ENCODE results near the gene ADCY5. TPM values are rescaled to one million over a fixed set of nuclear protein-coding genes. Genes with fewer than 3 reads are reported as not detected.

Gene ADCY5
- total and polyA plus RNA-seq, 7 experiments from 2014 or later, result 0.07 TPM; not detected in 6

GRCh38 chr3:123423806-123424205 lies 25.1 kb downstream of the ADCY5 start:
- H3K9me3 ChIP-seq (ENCODE audit: control insufficient read depth in 2 of 3, low read length in 3 of 3), result no peaks in the 10 kb centered on the region
- DNase-seq, result no peak
- Mint-ChIP-seq H3K9me3 (peaks cover 0 to 2% (median 0%) of the 10 kb centered on the region in 11 donors), H3K36me3 (no peaks in the 10 kb centered on the region), H3K27ac (no peak overlapping the region), H3K4me1 (peaks cover 0 to 2% (median 0%) of the 10 kb centered on the region in 7 donors), H3K4me3 (no peak overlapping the region), H3K27me3 (peaks cover 0 to 18% (median 7%) of the 10 kb centered on the region in 5 donors)
- intact Hi-C loops (cut with micrococcal nuclease), result no loop called here
- ChIA-PET CTCF (no interaction called here), POLR2A (no interaction called here)
- no peak overlapping the region for H3K4me3 ChIP-seq (ENCODE audit: low read length)
- no peaks in the 10 kb centered on the region for H3K4me1 ChIP-seq (ENCODE audit: control insufficient read depth in 2 of 2, insufficient read depth in 2 of 2, low read length in 2 of 2)
- H3K27me3 ChIP-seq (ENCODE audit: control insufficient read depth in 2 of 2, insufficient read depth in 2 of 2, low read length in 2 of 2), result no peaks in the 10 kb centered on the region
- H3K36me3 ChIP-seq (ENCODE audit: control insufficient read depth in 2 of 3, insufficient read depth in 3 of 3, low read length in 3 of 3), result no peaks in the 10 kb centered on the region
- no peak for ATAC-seq
- H3K27ac ChIP-seq (ENCODE audit: low read depth, low read length), result no peak overlapping the region

- no peak overlapping the region for H3K27ac Mint-ChIP-seq
- H3K36me3 ChIP-seq (ENCODE audit: control insufficient read depth in 2 of 3, insufficient read depth in 3 of 3, low read length in 3 of 3), result no peaks in the 10 kb centered on the region
- no peak for ATAC-seq
- ChIA-PET CTCF (no interaction called here), POLR2A (no interaction called here)
- peaks cover 0 to 13% (median 7%) of the 10 kb centered on the region in 5 donors for H3K27me3 Mint-ChIP-seq
- no peaks in the 10 kb centered on the region for H3K9me3 ChIP-seq (ENCODE audit: control insufficient read depth in 2 of 3, low read length in 3 of 3)
- DNase-seq, result no peak
- H3K4me3 Mint-ChIP-seq, result no peak overlapping the region
- H3K4me3 ChIP-seq (ENCODE audit: low read length), result no peak overlapping the region
- H3K4me1 ChIP-seq (ENCODE audit: control insufficient read depth in 2 of 2, insufficient read depth in 2 of 2, low read length in 2 of 2), result no peaks in the 10 kb centered on the region
- H3K4me1 Mint-ChIP-seq, result peaks cover 0 to 2% (median 0%) of the 10 kb centered on the region in 7 donors
- no peaks in the 10 kb centered on the region for H3K27me3 ChIP-seq (ENCODE audit: control insufficient read depth in 2 of 2, insufficient read depth in 2 of 2, low read length in 2 of 2)
- no peak overlapping the region for H3K27ac ChIP-seq (ENCODE audit: low read depth, low read length)
- H3K9me3 Mint-ChIP-seq, result peaks cover 0 to 2% (median 0%) of the 10 kb centered on the region in 11 donors
- intact Hi-C loops (cut with micrococcal nuclease), result no loop called here
- no peaks in the 10 kb centered on the region for H3K36me3 Mint-ChIP-seq
Measured at GRCh38 chr3:123423031-123423430, 25.9 kb downstream of the ADCY5 start.

GRCh38 chr3:123422457-123422856 lies 26.4 kb downstream of the ADCY5 start:
- H3K36me3 Mint-ChIP-seq, result no peaks in the 10 kb centered on the region
- no peaks in the 10 kb centered on the region for H3K4me1 ChIP-seq (ENCODE audit: control insufficient read depth in 2 of 2, insufficient read depth in 2 of 2, low read length in 2 of 2)
- no peak overlapping the region for H3K4me3 Mint-ChIP-seq
- no peak overlapping the region for H3K27ac ChIP-seq (ENCODE audit: low read depth, low read length)
- ATAC-seq (no peak), DNase-seq (no peak)
- POLR2A ChIA-PET, result no interaction called here
- no peaks in the 10 kb centered on the region for H3K27me3 ChIP-seq (ENCODE audit: control insufficient read depth in 2 of 2, insufficient read depth in 2 of 2, low read length in 2 of 2)
- no peak overlapping the region for H3K4me3 ChIP-seq (ENCODE audit: low read length)
- H3K9me3 ChIP-seq (ENCODE audit: control insufficient read depth in 2 of 3, low read length in 3 of 3), result no peaks in the 10 kb centered on the region
- no peaks in the 10 kb centered on the region for H3K9me3 Mint-ChIP-seq
- H3K36me3 ChIP-seq (ENCODE audit: control insufficient read depth in 2 of 3, insufficient read depth in 3 of 3, low read length in 3 of 3), result no peaks in the 10 kb centered on the region
- H3K27ac Mint-ChIP-seq, result no peak overlapping the region
- peaks cover 0 to 9% (median 7%) of the 10 kb centered on the region in 5 donors for H3K27me3 Mint-ChIP-seq
- H3K4me1 Mint-ChIP-seq, result peaks cover 0 to 2% (median 0%) of the 10 kb centered on the region in 7 donors
- intact Hi-C loops (cut with micrococcal nuclease), result no loop called here
- CTCF ChIA-PET, result no interaction called here

- H3K4me3 Mint-ChIP-seq, result no peak overlapping the region
- no peaks in the 10 kb centered on the region for H3K9me3 Mint-ChIP-seq
- intact Hi-C loops (cut with micrococcal nuclease), result no loop called here
- peaks cover 0 to 7% (median 3%) of the 10 kb centered on the region in 5 donors for H3K27me3 Mint-ChIP-seq
- ChIA-PET CTCF (no interaction called here), POLR2A (no interaction called here)
- H3K27ac Mint-ChIP-seq, result no peak overlapping the region
- ATAC-seq (no peak), DNase-seq (no peak)
- Histone ChIP-seq H3K4me1 (ENCODE audit: control insufficient read depth in 2 of 2, insufficient read depth in 2 of 2, low read length in 2 of 2) (no peaks in the 10 kb centered on the region), H3K36me3 (ENCODE audit: control insufficient read depth in 2 of 3, insufficient read depth in 3 of 3, low read length in 3 of 3) (no peaks in the 10 kb centered on the region), H3K27me3 (ENCODE audit: control insufficient read depth in 2 of 2, insufficient read depth in 2 of 2, low read length in 2 of 2) (no peaks in the 10 kb centered on the region), H3K27ac (ENCODE audit: low read depth, low read length) (no peak overlapping the region), H3K9me3 (ENCODE audit: control insufficient read depth in 2 of 3, low read length in 3 of 3) (no peaks in the 10 kb centered on the region), H3K4me3 (ENCODE audit: low read length) (no peak overlapping the region)
- H3K4me1 Mint-ChIP-seq, result peaks cover 0 to 2% (median 0%) of the 10 kb centered on the region in 7 donors
- H3K36me3 Mint-ChIP-seq, result no peaks in the 10 kb centered on the region
Measured at GRCh38 chr3:123421353-123422174, 27.3 kb downstream of the ADCY5 start.

- intact Hi-C loops (cut with micrococcal nuclease), result no loop called here
- POLR2A ChIA-PET, result no interaction called here
- Histone ChIP-seq H3K4me3 (ENCODE audit: low read length) (no peak overlapping the region), H3K27ac (ENCODE audit: low read depth, low read length) (no peak overlapping the region), H3K36me3 (ENCODE audit: control insufficient read depth in 2 of 3, insufficient read depth in 3 of 3, low read length in 3 of 3) (no peaks in the 10 kb centered on the region), H3K9me3 (ENCODE audit: control insufficient read depth in 2 of 3, low read length in 3 of 3) (no peaks in the 10 kb centered on the region), H3K4me1 (ENCODE audit: control insufficient read depth in 2 of 2, insufficient read depth in 2 of 2, low read length in 2 of 2) (no peaks in the 10 kb centered on the region), H3K27me3 (ENCODE audit: control insufficient read depth in 2 of 2, insufficient read depth in 2 of 2, low read length in 2 of 2) (no peaks in the 10 kb centered on the region)
- Mint-ChIP-seq H3K27me3 (peaks cover 0 to 5% (median 0%) of the 10 kb centered on the region in 5 donors), H3K4me1 (peaks cover 0 to 2% (median 0%) of the 10 kb centered on the region in 7 donors), H3K9me3 (no peaks in the 10 kb centered on the region), H3K4me3 (no peak overlapping the region), H3K27ac (no peak overlapping the region), H3K36me3 (no peaks in the 10 kb centered on the region)
- ATAC-seq (no peak), DNase-seq (no peak)
- CTCF ChIA-PET, result no interaction called here
Measured at GRCh38 chr3:123420416-123420968, 28.4 kb downstream of the ADCY5 start.

- Mint-ChIP-seq H3K36me3 (no peaks in the 10 kb centered on the region), H3K4me1 (peaks cover 0 to 2% (median 0%) of the 10 kb centered on the region in 7 donors), H3K27ac (no peak overlapping the region), H3K9me3 (no peaks in the 10 kb centered on the region), H3K4me3 (no peak overlapping the region), H3K27me3 (peaks cover 0 to 5% (median 0%) of the 10 kb centered on the region in 5 donors)
- Histone ChIP-seq H3K27me3 (ENCODE audit: control insufficient read depth in 2 of 2, insufficient read depth in 2 of 2, low read length in 2 of 2) (no peaks in the 10 kb centered on the region), H3K36me3 (ENCODE audit: control insufficient read depth in 2 of 3, insufficient read depth in 3 of 3, low read length in 3 of 3) (no peaks in the 10 kb centered on the region), H3K4me3 (ENCODE audit: low read length) (no peak overlapping the region), H3K27ac (ENCODE audit: low read depth, low read length) (no peak overlapping the region), H3K4me1 (ENCODE audit: control insufficient read depth in 2 of 2, insufficient read depth in 2 of 2, low read length in 2 of 2) (no peaks in the 10 kb centered on the region), H3K9me3 (ENCODE audit: control insufficient read depth in 2 of 3, low read length in 3 of 3) (no peaks in the 10 kb centered on the region)
- intact Hi-C loops (cut with micrococcal nuclease), result no loop called here
- CTCF ChIA-PET, result no interaction called here
- POLR2A ChIA-PET, result no interaction called here
- ATAC-seq (no peak), DNase-seq (no peak)
Measured at GRCh38 chr3:123419850-123420297, 29.0 kb downstream of the ADCY5 start.

All from naive thymus-derived CD4-positive, alpha-beta T cell (primary cell).